ENCODE data around the gene CACNA2D1. TPM values are rescaled to one million over a fixed set of nuclear protein-coding genes. Genes with fewer than 3 reads are reported as not detected.

Gene CACNA2D1
- total RNA-seq, 4 donors from 2014 or later = 41.8 to 125 (median 56.2) TPM

- TF ChIP-seq, protein P1, sequence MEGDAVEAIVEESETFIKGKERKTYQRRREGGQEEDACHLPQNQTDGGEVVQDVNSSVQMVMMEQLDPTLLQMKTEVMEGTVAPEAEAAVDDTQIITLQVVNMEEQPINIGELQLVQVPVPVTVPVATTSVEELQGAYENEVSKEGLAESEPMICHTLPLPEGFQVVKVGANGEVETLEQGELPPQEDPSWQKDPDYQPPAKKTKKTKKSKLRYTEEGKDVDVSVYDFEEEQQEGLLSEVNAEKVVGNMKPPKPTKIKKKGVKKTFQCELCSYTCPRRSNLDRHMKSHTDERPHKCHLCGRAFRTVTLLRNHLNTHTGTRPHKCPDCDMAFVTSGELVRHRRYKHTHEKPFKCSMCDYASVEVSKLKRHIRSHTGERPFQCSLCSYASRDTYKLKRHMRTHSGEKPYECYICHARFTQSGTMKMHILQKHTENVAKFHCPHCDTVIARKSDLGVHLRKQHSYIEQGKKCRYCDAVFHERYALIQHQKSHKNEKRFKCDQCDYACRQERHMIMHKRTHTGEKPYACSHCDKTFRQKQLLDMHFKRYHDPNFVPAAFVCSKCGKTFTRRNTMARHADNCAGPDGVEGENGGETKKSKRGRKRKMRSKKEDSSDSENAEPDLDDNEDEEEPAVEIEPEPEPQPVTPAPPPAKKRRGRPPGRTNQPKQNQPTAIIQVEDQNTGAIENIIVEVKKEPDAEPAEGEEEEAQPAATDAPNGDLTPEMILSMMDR (IDR thresholded peaks at IDR 0.05; ENCODE audit: low read depth) = no peak
These were observed 130.3 kb downstream of the CACNA2D1 start for GRCh38 chr7:82313269-82313668.

DNA sequence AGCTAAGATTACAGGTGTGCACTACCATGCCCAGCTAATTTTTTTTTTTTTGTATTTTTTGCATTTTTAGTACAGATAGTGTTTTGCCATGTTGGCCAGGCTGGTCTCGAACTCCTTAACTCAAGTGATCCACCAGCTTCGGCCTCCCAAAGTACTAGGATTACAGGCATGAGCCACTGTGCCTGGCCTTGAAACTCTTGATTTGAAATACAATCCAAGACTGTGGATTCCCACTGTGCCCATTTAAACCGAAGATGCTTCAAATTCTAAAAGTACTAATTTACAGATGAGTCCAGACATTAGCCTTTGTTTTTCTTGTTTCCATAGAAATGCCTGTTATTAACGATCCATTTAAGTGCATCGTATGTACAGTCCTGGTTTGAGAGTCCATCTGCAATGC lies 130.9 kb downstream of the CACNA2D1 start:
- TF ChIP-seq, protein P1 (IDR thresholded peaks at IDR 0.05; ENCODE audit: low read depth) = no peak

DNA sequence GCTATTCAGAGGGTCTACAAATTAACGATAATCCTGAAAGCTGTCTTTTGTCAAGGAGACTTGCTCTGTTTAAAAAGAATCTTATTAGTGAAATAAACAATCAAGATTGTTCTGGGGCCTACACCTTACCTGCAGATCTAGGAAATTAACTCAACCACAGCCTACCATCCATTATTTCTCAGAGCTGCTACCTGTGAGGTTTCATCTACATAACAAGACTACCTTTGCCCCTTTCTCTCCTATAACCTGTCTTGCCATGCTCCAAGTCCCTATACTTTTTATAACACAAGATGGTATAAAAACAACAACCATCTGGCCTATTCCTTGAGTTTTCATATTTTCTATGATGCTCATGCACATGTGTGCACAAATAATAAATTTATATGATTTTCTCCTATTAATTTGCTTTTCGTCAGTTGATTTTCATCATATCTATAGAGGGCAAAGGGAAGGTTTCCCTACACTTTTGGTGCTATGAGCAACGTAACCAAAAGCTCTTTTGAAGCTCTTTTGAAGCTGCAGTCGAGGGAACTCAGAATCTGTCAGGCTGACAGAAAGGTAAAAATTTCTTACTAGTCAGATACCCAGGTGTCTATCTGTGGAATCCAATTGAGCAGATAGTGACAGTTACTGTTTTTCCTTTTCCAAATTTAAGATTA lies 138.1 kb downstream of the CACNA2D1 start:
- TF ChIP-seq, protein P1 (IDR thresholded peaks at IDR 0.05; ENCODE audit: low read depth) = no peak

DNA sequence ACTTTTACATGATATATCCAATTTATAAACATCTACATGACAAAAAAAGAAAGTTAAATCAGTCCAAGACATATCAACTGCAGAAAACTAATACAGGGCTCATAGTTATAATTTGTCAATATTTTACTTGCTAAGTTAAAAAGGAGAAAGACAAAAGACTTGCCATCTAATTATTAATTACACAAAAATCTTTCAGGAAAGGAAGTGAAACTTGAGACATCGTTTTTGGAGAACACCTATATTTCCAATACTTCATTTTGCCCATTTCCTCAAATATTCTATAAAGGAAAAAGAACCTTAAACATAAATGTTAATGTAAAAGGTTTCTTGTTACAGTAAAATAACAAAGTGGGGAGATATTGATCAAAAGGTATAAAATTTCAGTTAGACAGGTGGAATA lies 148.7 kb downstream of the CACNA2D1 start:
- TF ChIP-seq, protein P1 (IDR thresholded peaks at IDR 0.05; ENCODE audit: low read depth) = no peak

DNA sequence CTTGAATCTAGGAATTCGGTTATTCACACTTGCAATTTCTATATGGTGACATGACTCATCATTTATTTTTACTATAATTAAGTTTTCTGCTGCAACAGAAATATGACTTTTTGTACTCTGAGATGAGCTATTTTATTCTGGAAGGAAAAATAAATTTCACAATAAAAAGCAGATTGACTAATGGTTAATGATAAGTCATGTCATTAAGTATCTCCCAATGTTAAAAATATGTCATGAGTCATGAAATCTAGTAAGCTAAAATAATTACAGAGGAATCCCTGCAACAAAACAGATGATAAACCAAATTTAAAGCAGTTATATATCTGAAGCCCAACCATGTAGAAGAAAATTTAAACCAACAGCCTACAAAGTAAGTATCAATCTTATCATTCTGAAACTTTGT lies 149.2 kb downstream of the CACNA2D1 start:
- TF ChIP-seq, protein P1 (IDR thresholded peaks at IDR 0.05; ENCODE audit: low read depth) = no peak

DNA sequence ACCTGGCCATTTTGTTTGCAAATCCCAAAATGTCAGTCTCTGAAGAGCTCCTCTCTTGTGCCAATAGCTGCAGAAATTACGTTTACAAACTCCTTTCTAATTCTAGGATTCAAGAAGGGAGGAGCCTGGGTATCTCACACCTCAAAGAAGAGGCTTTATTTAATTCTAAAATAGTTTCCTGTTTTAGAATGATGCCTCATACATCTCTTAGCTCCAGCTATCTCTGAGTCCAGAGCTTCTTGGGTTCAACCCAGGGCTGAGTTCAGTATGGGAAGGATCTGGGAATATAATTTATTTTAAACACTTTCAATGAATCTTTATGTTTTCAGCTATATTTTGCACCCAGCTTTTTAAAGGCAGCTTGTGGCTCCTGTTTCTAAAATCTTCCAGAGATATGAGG lies 150.1 kb downstream of the CACNA2D1 start:
- TF ChIP-seq, protein P1 (IDR thresholded peaks at IDR 0.05; ENCODE audit: low read depth) = no peak

GRCh38 chr7:82291931-82292330 lies 151.6 kb downstream of the CACNA2D1 start:
- TF ChIP-seq, protein P1 (IDR thresholded peaks at IDR 0.05; ENCODE audit: low read depth) = no peak
